HepG2 (cell line): ENCODE measurements around the gene POU5F1. TPM values are rescaled to one million over a fixed set of nuclear protein-coding genes. Genes with fewer than 3 reads are reported as not detected.
"Not testable (repeated sequence)": the region's sequence is repeated elsewhere in the genome, so short reads cannot be mapped to it uniquely, and the experiment has no call there.

ENCODE experiments used
- ATAC-seq: fragments of 200-7000 bp; cut with Tn5 transposase; 3 replicates; pipeline ENCODE4 v1.9.1; 2020; ENCODE audit warnings: mild to moderate bottlenecking, moderate library complexity
- BruUV-seq: library from RNA; stranded (reverse); fragments of 400-500 nt; replicated peaks from 2 replicates; lab custom pipeline; 2021; lab: Mats Ljungman, UMichigan
- CTCF ChIA-PET: fragments of 300-600 bp; formaldehyde crosslinking; extraction: SDS; loops from one replicate; lab custom pipeline; 2021; ENCODE audit warnings: low total read pairs, inconsistent platforms, low intra/inter-chr PET ratio; lab: Yijun Ruan, JAX
- POLR2A ChIA-PET: fragments of 350-600 bp; sonication (Branson Sonifier 250); formaldehyde crosslinking; loops from one replicate; lab custom pipeline; 2020; ENCODE audit warnings: antibody characterized with exemption, inconsistent platforms; lab: Yijun Ruan, JAX
- DNase-seq: peaks from one replicate; pipeline ENCODE4 v3.0.0-alpha.2; 2015; ENCODE audit warnings: low spot score
- FAIRE-seq: peaks from 3 replicates; lab custom pipeline; 2011; peaks lifted over from hg19 to GRCh38; lab: Jason Lieb, UNC
- H2AFZ ChIP-seq: one replicate; pipeline ENCODE4 v1.6.1; 2011; ENCODE audit warnings: low read length, inconsistent platforms
- H3K27ac ChIP-seq: fragments of 300-600 bp; 3 replicates; pipeline ENCODE4 v1.8.0; 2011; ENCODE audit warnings: mixed run types, mild to moderate bottlenecking, mixed read lengths, low read length, inconsistent platforms; ENCODE audit not compliant: insufficient read depth; ENCODE audit errors: extremely low read length
- H3K27me3 ChIP-seq, 2 experiments: fragments of 200-600 bp in 1 of 2; 2 replicates in 1 of 2; 3 replicates in 1 of 2; pipeline versions ENCODE4 v1.6.0 to v1.8.0; 2011; ENCODE audit warnings: low read length in 2 of 2, mild to moderate bottlenecking in 2 of 2, moderate library complexity in 2 of 2, inconsistent platforms in 1 of 2; ENCODE audit not compliant: insufficient read depth in 2 of 2, control insufficient read depth in 1 of 2
- H3K36me3 ChIP-seq, 2 experiments: fragments of 200-600 bp in 1 of 2; replicated peaks in 1 of 2; 2 replicates in 1 of 2; 3 replicates in 1 of 2; pipeline versions ENCODE4 v1.5.1 to v1.8.0; 2011; ENCODE audit warnings: low read length in 2 of 2, inconsistent platforms in 1 of 2; ENCODE audit not compliant: insufficient read depth in 2 of 2, control insufficient read depth in 1 of 2
- H3K4me1 ChIP-seq: 2 replicates; pipeline ENCODE4 v1.5.1; 2012; ENCODE audit warnings: low read length, inconsistent platforms; ENCODE audit not compliant: insufficient read depth
- H3K4me2 ChIP-seq: 2 replicates; pipeline ENCODE4 v1.6.0; 2011; ENCODE audit warnings: low read depth, low read length, inconsistent platforms
- H3K4me3 ChIP-seq, 3 experiments: fragments of 200-600 bp in 1 of 3; sonication (generic), shearing (Covaris generic) in 1 of 3; replicated peaks in 1 of 3; 2 replicates each; pipeline ENCODE4 v1.5.1; 2011 to 2016; ENCODE audit warnings: low read length in 3 of 3, inconsistent platforms in 2 of 3, low read depth in 2 of 3, mild to moderate bottlenecking in 2 of 3, control low read depth in 1 of 3, mixed read lengths in 1 of 3; ENCODE audit not compliant: insufficient read depth in 1 of 3
- H3K79me2 ChIP-seq: one replicate; pipeline ENCODE4 v1.6.1; 2011; ENCODE audit warnings: low read length, inconsistent platforms; ENCODE audit not compliant: insufficient read depth
- H3K9ac ChIP-seq: 2 replicates; pipeline ENCODE4 v1.6.0; 2011; ENCODE audit warnings: mild to moderate bottlenecking, low read depth, low read length, inconsistent platforms; ENCODE audit not compliant: insufficient read depth
- H3K9me3 ChIP-seq: 2 replicates; pipeline ENCODE4 v1.5.1; 2012; ENCODE audit warnings: mild to moderate bottlenecking, low read length
- H4K20me1 ChIP-seq: 2 replicates; pipeline ENCODE4 v1.6.0; 2011; ENCODE audit warnings: inconsistent platforms, mild to moderate bottlenecking, low read length, moderate library complexity; ENCODE audit not compliant: insufficient read depth
- IRF1 ChIP-seq: sonication (generic); formaldehyde crosslinking; IDR thresholded peaks from 2 replicates; pipeline ENCODE4 v1.4.0; 2020; ENCODE audit warnings: low read depth, mild to moderate bottlenecking, missing genetic modification reagents
- NFIC ChIP-seq: IDR thresholded peaks from 2 replicates; pipeline ENCODE4 v1.6.1; 2012; ENCODE audit warnings: mild to moderate bottlenecking, low read length, inconsistent platforms
- RORA ChIP-seq: sonication (generic); formaldehyde crosslinking; IDR thresholded peaks from 2 replicates; pipeline ENCODE4 v1.5.0; 2020; ENCODE audit warnings: mild to moderate bottlenecking, missing genetic modification reagents, moderate library complexity
- TGIF2 ChIP-seq: IDR thresholded peaks from 2 replicates; pipeline ENCODE4 v1.6.1; 2016; ENCODE audit warnings: control low read depth, missing compliant biosample characterization
- ZBTB37 ChIP-seq: sonication (generic); formaldehyde crosslinking; IDR thresholded peaks from 2 replicates; pipeline ENCODE4 v1.4.0; 2020; ENCODE audit warnings: mild to moderate bottlenecking, missing genetic modification reagents
- ZKSCAN8 ChIP-seq: IDR thresholded peaks from 2 replicates; pipeline ENCODE4 v1.6.1; 2016; ENCODE audit warnings: borderline replicate concordance, missing genetic modification reagents, missing compliant biosample characterization
- ZNF230 ChIP-seq: sonication (generic); formaldehyde crosslinking; IDR thresholded peaks from 2 replicates; pipeline ENCODE4 v1.4.0; 2020; ENCODE audit warnings: mild to moderate bottlenecking, missing genetic modification reagents
- ZNF337 ChIP-seq: sonication (generic); formaldehyde crosslinking; IDR thresholded peaks from 2 replicates; pipeline ENCODE4 v1.5.1; 2020; ENCODE audit warnings: missing genetic modification reagents, low read depth, mild to moderate bottlenecking, borderline replicate concordance
- ZNF414 ChIP-seq: sonication (generic); formaldehyde crosslinking; IDR thresholded peaks from 2 replicates; pipeline ENCODE4 v1.5.0; 2020; ENCODE audit warnings: missing genetic modification reagents
- ZNF543 ChIP-seq: sonication (generic); formaldehyde crosslinking; IDR thresholded peaks from 2 replicates; pipeline ENCODE4 v1.4.0; 2020; ENCODE audit warnings: mild to moderate bottlenecking, missing genetic modification reagents
- ZNF567 ChIP-seq: sonication (generic); formaldehyde crosslinking; IDR thresholded peaks from 2 replicates; pipeline ENCODE4 v1.8.1; 2023; ENCODE audit warnings: mild to moderate bottlenecking, missing genetic modification reagents, borderline replicate concordance
- ZNF703 ChIP-seq: sonication (generic); formaldehyde crosslinking; IDR thresholded peaks from 2 replicates; pipeline ENCODE4 v1.5.1; 2020; ENCODE audit warnings: missing genetic modification reagents, mild to moderate bottlenecking, moderate library complexity, borderline replicate concordance
- ZNF770 ChIP-seq: sonication (generic); formaldehyde crosslinking; IDR thresholded peaks from 2 replicates; pipeline ENCODE4 v1.5.0; 2020; ENCODE audit warnings: mild to moderate bottlenecking, missing genetic modification reagents
- ZNF816 ChIP-seq: sonication (generic); formaldehyde crosslinking; IDR thresholded peaks from 2 replicates; pipeline ENCODE4 v1.8.0; 2022; ENCODE audit warnings: missing genetic modification reagents, mild to moderate bottlenecking, borderline replicate concordance
- ZNF850 ChIP-seq: sonication (generic); formaldehyde crosslinking; conservative IDR thresholded peaks from 2 replicates; pipeline ENCODE4 v1.9.0; 2021; ENCODE audit warnings: mild to moderate bottlenecking, missing genetic modification reagents
- WGBS: methylation state at CpG from one replicate; pipeline ENCODE4 v1.1.6; 2017; ENCODE audit warnings: low lambda C conversion rate; 5-methylcytosine and 5-hydroxymethylcytosine counted together
- in situ Hi-C: cut with HindIII; loops from 2 replicates; pipeline ENCODE4 v1.10.0; 2017; ENCODE audit warnings: low pct_unique_long_range_greater_than_20kb; ENCODE audit not compliant: extremely low pct_ligation_motif_present
- intact Hi-C: fragments of 100-400 bp; cut with micrococcal nuclease; formaldehyde crosslinking; loops from one replicate; pipeline ENCODE4 v1.10.0; 2022; ENCODE audit not compliant: unreplicated experiment
- polyA plus RNA-seq, 8 experiments: library from polyadenylated mRNA; depleted of rRNA in 3 of 8; stranded (reverse) in 7 of 8; unstranded in 1 of 8; fragments of >200 nt; fragmentation: Illumina TruSeq in 4 of 8; extraction: Trizol in 4 of 8; gene quantifications; 2 replicates each; pipeline versions ENCODE4 v1.2.1 to v1.2.3, GENCODE V29; 2011 to 2016; ENCODE audit warnings: low read depth in 4 of 8, missing spikeins in 1 of 8, mixed read lengths in 1 of 8; ENCODE audit not compliant: insufficient read depth in 1 of 8
- total RNA-seq, 5 experiments: library from RNA; depleted of rRNA; stranded (reverse); fragments of >200 nt; fragmentation: Illumina TruSeq; extraction: Trizol; gene quantifications; 2 replicates each; pipeline ENCODE4 v1.2.3, GENCODE V29; 2016; ENCODE audit warnings: low read depth in 1 of 5

POU5F1 gene
- total and polyA plus RNA-seq, 2 of the 13 experiments (the other 11 are each of a cell fraction or from before 2014, with no cell fraction given), result 2.5 to 7.2 TPM

GRCh38 chr6:31185695-31186051 is 15.2 kb upstream of the POU5F1 start:
- DNase-seq, FAIRE-seq, H3K36me3 ChIP-seq, H3K27me3 ChIP-seq, CTCF ChIA-PET, in situ Hi-C loops, H4K20me1 ChIP-seq, H3K9me3 ChIP-seq: not testable (repeated sequence)
- Histone ChIP-seq H3K79me2 (peaks cover 39% of the 10 kb centered on the region), H2AFZ (peak overlapping the region; percentile 65), H3K27ac (peak overlapping the region; percentile 94), H3K4me1 (peaks cover 44% of the 10 kb centered on the region), H3K4me3 (peak overlapping the region; percentile 57 to 87 (median 70)), H3K9ac (peak overlapping the region; percentile 88), H3K4me2 (peak overlapping the region; percentile 94)
- WGBS, result 0% methylated on average over 4 of the region's 4 CpGs
- POLR2A ChIA-PET, result interaction anchor here (1.5 kb wide), 1 partner anchor 48 kb away, joined by 5 read pairs; no protein-coding TSS in a partner anchor
- TSS peak; percentile 87 for BruUV-seq
- peak; percentile 46 for ATAC-seq
- intact Hi-C loops, result loop anchor here (1.0 kb wide), 1 partner anchor 27 kb away; the partner anchor contains the start of gene TCF19
- TF ChIP-seq ZNF770 (CRISPR knock-in tag) (0 out of 2 replicates have a peak, but pooled peaks have one; percentile 33), ZNF816 (CRISPR knock-in tag) (peak; percentile 74; the same call in 1 of the 2 replicates), ZNF567 (0 out of 2 replicates have a peak, but pooled peaks have one; percentile 54), ZNF703 (CRISPR knock-in tag) (0 out of 2 replicates have a peak, but pooled peaks have one; percentile 46), IRF1 (CRISPR knock-in tag) (peak; percentile 32; the same call in 1 of the 2 replicates), ZNF850 (peak; percentile 75; the same call in 1 of the 2 replicates), ZNF543 (peak; percentile 19; the same call in 1 of the 2 replicates), RORA (CRISPR knock-in tag) (0 out of 2 replicates have a peak, but pooled peaks have one; percentile 68), NFIC (0 out of 2 replicates have a peak, but pooled peaks have one; percentile 3), ZKSCAN8 (0 out of 2 replicates have a peak, but pooled peaks have one; percentile 8), ZNF230 (CRISPR knock-in tag) (0 out of 2 replicates have a peak, but pooled peaks have one; percentile 68), ZBTB37 (CRISPR knock-in tag) (0 out of 2 replicates have a peak, but pooled peaks have one; percentile 16), TGIF2 (CRISPR knock-in tag) (peak; percentile 10; the same call in 1 of the 2 replicates), ZNF414 (CRISPR knock-in tag) (peak; percentile 18; the same call in 1 of the 2 replicates), ZNF337 (CRISPR knock-in tag) (peak; percentile 36; the same call in 1 of the 2 replicates)
